ENCODE results near the gene PTPRC.
A peak's percentile ranks its signal among the peaks of the same experiment; 100 is the strongest.

The PTPRC gene

DNA sequence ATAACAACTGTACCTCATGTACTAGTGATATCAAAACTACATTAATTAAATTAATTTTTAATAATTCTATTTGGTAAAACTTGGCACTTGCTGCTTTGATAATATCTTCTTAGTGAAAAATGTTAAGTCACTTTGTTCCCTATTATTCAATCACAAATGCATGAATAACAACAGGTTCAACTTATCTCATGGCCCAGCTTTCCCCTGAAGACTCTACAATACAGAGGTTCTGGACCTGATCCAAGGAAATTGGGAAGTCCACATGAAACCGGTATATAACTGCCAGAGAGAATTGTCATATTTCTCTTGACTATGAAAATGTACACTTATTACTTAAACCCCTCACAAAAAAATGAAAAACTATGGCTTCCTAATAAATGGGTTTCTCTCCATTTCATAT lies 33.9 kb upstream of the PTPRC start:
- no peak for DNase-seq
- no CpG with 5 or more reads among the region's 1 CpG for WGBS (ENCODE audit: extremely low coverage, insufficient coverage, low lambda C conversion rate)

DNA sequence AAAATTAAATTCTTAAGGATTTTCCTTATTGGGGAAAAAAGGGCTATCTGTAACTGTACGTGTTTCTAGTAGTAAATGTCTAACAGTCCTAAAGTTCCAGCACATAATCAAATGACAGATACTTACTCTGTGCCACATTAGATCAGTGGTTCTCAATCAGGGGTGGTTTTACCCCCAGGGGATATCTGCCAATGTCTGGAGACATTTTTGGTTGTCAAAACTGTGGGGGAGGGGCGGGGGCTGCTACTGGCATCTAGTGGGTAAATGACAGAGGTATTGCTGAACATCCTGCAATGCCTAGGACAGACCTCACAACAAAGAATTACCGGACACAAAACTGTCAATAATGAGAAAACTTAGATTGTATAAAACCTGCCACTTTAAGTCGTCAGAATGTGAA lies 33.4 kb upstream of the PTPRC start:
- Histone ChIP-seq H2BK15ac (replicated peaks; ENCODE audit: low read depth) (no peak overlapping the region), H3K79me1 (ENCODE audit: low read length) (no peaks in the 10 kb centered on the region), H2AK5ac (ENCODE audit: low read length) (no peak overlapping the region), H3K4me2 (ENCODE audit: low read length) (no peak overlapping the region), H4K5ac (ENCODE audit: low read length) (no peak overlapping the region), H3K79me2 (ENCODE audit: control insufficient read depth, insufficient read depth, low read length) (no peaks in the 10 kb centered on the region), H2BK120ac (ENCODE audit: low read depth, low read length) (no peak overlapping the region), H3K56ac (ENCODE audit: low read length) (no peak overlapping the region), H3K27me3 (ENCODE audit: insufficient read depth, low read length, poor library complexity) (no peaks in the 10 kb centered on the region), H3K4me3 (ENCODE audit: low read length) (no peak overlapping the region), H2BK5ac (ENCODE audit: low read length) (no peak overlapping the region), H3K27ac (ENCODE audit: low read depth, low read length) (no peak overlapping the region), H3K4me1 (ENCODE audit: control insufficient read depth, low read depth, low read length) (no peaks in the 10 kb centered on the region), H3K36me3 (ENCODE audit: control insufficient read depth, insufficient read depth, low read length) (no peaks in the 10 kb centered on the region), H3K23ac (ENCODE audit: low read length) (no peak overlapping the region), H3K9ac (ENCODE audit: low read length) (no peak overlapping the region), H3K18ac (ENCODE audit: low read length) (no peak overlapping the region), H4K8ac (ENCODE audit: low read depth, low read length) (no peak overlapping the region), H3K4ac (ENCODE audit: low read depth, low read length) (no peak overlapping the region)
- peak; percentile 18 for DNase-seq
- WGBS (ENCODE audit: extremely low coverage, insufficient coverage, low lambda C conversion rate): no CpG with 5 or more reads among the region's 4 CpGs

More for the DNA sequence above, 33.9 kb upstream of the PTPRC start:
- H4K8ac ChIP-seq (ENCODE audit: low read depth, low read length): no peak overlapping the region
- no peaks in the 10 kb centered on the region for H3K79me1 ChIP-seq (ENCODE audit: low read length)
- H3K9ac ChIP-seq (ENCODE audit: low read length): no peak overlapping the region
- no peak overlapping the region for H2BK120ac ChIP-seq (ENCODE audit: low read depth, low read length)
- no peak overlapping the region for H3K56ac ChIP-seq (ENCODE audit: low read length)
- no peak overlapping the region for H3K18ac ChIP-seq (ENCODE audit: low read length)
- no peak overlapping the region for H3K4me2 ChIP-seq (ENCODE audit: low read length)
- H3K27me3 ChIP-seq (ENCODE audit: insufficient read depth, low read length, poor library complexity): no peaks in the 10 kb centered on the region
- H3K4me1 ChIP-seq (ENCODE audit: control insufficient read depth, low read depth, low read length): no peaks in the 10 kb centered on the region
- no peaks in the 10 kb centered on the region for H3K79me2 ChIP-seq (ENCODE audit: control insufficient read depth, insufficient read depth, low read length)
- no peak overlapping the region for H2BK15ac ChIP-seq (replicated peaks; ENCODE audit: low read depth)
- H2BK5ac ChIP-seq (ENCODE audit: low read length): no peak overlapping the region
- H3K27ac ChIP-seq (ENCODE audit: low read depth, low read length): no peak overlapping the region
- H2AK5ac ChIP-seq (ENCODE audit: low read length): no peak overlapping the region
- H4K5ac ChIP-seq (ENCODE audit: low read length): no peak overlapping the region
- H3K23ac ChIP-seq (ENCODE audit: low read length): no peak overlapping the region
- no peaks in the 10 kb centered on the region for H3K36me3 ChIP-seq (ENCODE audit: control insufficient read depth, insufficient read depth, low read length)
- H3K4ac ChIP-seq (ENCODE audit: low read depth, low read length): no peak overlapping the region
- H3K4me3 ChIP-seq (ENCODE audit: low read length): no peak overlapping the region

DNA sequence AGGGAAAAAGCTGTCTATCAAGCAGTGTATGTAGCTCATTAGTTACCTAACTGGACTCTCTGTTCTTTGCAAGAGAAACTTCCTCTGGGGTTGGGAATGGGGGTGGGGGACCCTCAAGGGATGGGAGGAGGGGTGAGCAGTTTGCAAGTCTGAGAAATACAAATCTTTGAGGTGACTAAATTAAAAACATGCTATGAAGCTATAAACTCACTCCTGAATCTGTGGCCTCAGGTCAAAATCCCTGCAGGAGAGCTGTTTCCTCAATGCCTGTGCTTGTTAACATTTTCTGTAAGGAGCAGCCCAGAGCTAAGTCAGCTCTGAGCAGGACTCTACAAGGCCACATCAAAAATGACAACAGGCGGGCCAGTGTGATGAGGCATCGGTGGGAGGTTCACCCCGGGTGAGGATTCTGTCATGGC lies 32.8 kb upstream of the PTPRC start:
- H3K18ac ChIP-seq (ENCODE audit: low read length): peak overlapping the region; percentile 39
- no peak overlapping the region for H3K56ac ChIP-seq (ENCODE audit: low read length)
- no peak overlapping the region for H2BK5ac ChIP-seq (ENCODE audit: low read length)
- no peak overlapping the region for H2BK120ac ChIP-seq (ENCODE audit: low read depth, low read length)
- H4K8ac ChIP-seq (ENCODE audit: low read depth, low read length): no peak overlapping the region
- no peak overlapping the region for H3K4ac ChIP-seq (ENCODE audit: low read depth, low read length)
- no peak overlapping the region for H3K9ac ChIP-seq (ENCODE audit: low read length)
- no peak overlapping the region for H3K4me3 ChIP-seq (ENCODE audit: low read length)
- no peak overlapping the region for H3K23ac ChIP-seq (ENCODE audit: low read length)
- no peak overlapping the region for H2AK5ac ChIP-seq (ENCODE audit: low read length)
- peak; percentile 32 for DNase-seq
- WGBS (ENCODE audit: extremely low coverage, insufficient coverage, low lambda C conversion rate): no CpG with 5 or more reads among the region's 3 CpGs
- H3K27ac ChIP-seq (ENCODE audit: low read depth, low read length): no peak overlapping the region
- H4K5ac ChIP-seq (ENCODE audit: low read length): no peak overlapping the region
- no peaks in the 10 kb centered on the region for H3K79me2 ChIP-seq (ENCODE audit: control insufficient read depth, insufficient read depth, low read length)
- H3K79me1 ChIP-seq (ENCODE audit: low read length): no peaks in the 10 kb centered on the region
- H2BK15ac ChIP-seq (replicated peaks; ENCODE audit: low read depth): no peak overlapping the region
- H3K27me3 ChIP-seq (ENCODE audit: insufficient read depth, low read length, poor library complexity): no peaks in the 10 kb centered on the region
- H3K36me3 ChIP-seq (ENCODE audit: control insufficient read depth, insufficient read depth, low read length): no peaks in the 10 kb centered on the region
- H3K4me2 ChIP-seq (ENCODE audit: low read length): no peak overlapping the region
- no peaks in the 10 kb centered on the region for H3K4me1 ChIP-seq (ENCODE audit: control insufficient read depth, low read depth, low read length)

DNA sequence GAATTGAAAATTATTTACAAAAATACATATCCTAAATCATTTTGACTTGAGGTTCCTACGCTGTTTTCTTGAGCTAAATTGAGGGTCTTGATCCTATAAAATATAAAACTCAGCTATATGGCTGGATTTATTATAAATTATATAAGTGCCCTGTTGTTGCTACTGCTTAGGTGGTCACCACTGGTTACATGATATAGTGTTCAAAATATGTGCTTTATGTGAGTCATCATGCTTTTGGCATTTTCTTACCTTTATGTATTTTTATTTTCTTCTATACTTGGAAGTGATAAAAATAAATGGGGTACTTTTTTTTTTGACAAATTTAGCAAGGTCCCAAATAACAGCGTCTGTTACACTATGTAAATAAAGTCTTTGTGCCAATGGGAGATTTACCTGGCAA lies 31.1 kb upstream of the PTPRC start:
- Histone ChIP-seq H4K8ac (ENCODE audit: low read depth, low read length) (no peak overlapping the region), H3K27ac (ENCODE audit: low read depth, low read length) (no peak overlapping the region), H2BK5ac (ENCODE audit: low read length) (no peak overlapping the region), H3K18ac (ENCODE audit: low read length) (no peak overlapping the region), H3K27me3 (ENCODE audit: insufficient read depth, low read length, poor library complexity) (no peaks in the 10 kb centered on the region), H3K56ac (ENCODE audit: low read length) (no peak overlapping the region), H2BK15ac (replicated peaks; ENCODE audit: low read depth) (no peak overlapping the region), H3K79me2 (ENCODE audit: control insufficient read depth, insufficient read depth, low read length) (no peaks in the 10 kb centered on the region), H3K4me3 (ENCODE audit: low read length) (no peak overlapping the region), H3K23ac (ENCODE audit: low read length) (no peak overlapping the region), H3K4me2 (ENCODE audit: low read length) (no peak overlapping the region), H2BK120ac (ENCODE audit: low read depth, low read length) (no peak overlapping the region), H2AK5ac (ENCODE audit: low read length) (no peak overlapping the region), H3K79me1 (ENCODE audit: low read length) (no peaks in the 10 kb centered on the region), H3K9ac (ENCODE audit: low read length) (no peak overlapping the region), H4K5ac (ENCODE audit: low read length) (no peak overlapping the region), H3K4ac (ENCODE audit: low read depth, low read length) (no peak overlapping the region), H3K4me1 (ENCODE audit: control insufficient read depth, low read depth, low read length) (no peaks in the 10 kb centered on the region), H3K36me3 (ENCODE audit: control insufficient read depth, insufficient read depth, low read length) (no peaks in the 10 kb centered on the region)
- WGBS (ENCODE audit: extremely low coverage, insufficient coverage, low lambda C conversion rate): no CpG with 5 or more reads among the region's 2 CpGs
- no peak for DNase-seq

DNA sequence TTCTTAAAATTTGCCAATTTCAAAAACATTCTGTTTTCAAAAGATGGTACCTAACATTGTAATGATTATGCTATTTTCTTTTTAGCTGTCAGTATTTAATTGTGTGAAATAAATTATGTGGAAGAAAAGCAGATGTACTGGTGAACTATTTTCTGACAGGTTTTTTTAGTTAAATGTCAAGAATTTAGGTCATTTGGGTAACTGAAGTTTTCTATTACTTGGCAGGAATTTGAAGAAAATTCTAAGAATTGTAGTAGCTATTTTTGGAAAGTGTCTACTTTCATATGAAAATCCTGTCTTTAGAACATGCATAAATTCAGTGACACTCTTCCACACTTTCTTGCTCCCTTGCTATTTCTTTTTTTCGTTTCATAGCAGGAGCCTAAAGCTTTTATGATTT lies 28.5 kb upstream of the PTPRC start:
- H3K23ac ChIP-seq (ENCODE audit: low read length): no peak overlapping the region
- H4K5ac ChIP-seq (ENCODE audit: low read length): no peak overlapping the region
- H3K4me1 ChIP-seq (ENCODE audit: control insufficient read depth, low read depth, low read length): no peaks in the 10 kb centered on the region
- no peak overlapping the region for H2BK5ac ChIP-seq (ENCODE audit: low read length)
- H2AK5ac ChIP-seq (ENCODE audit: low read length): no peak overlapping the region
- H3K4ac ChIP-seq (ENCODE audit: low read depth, low read length): no peak overlapping the region
- H3K9ac ChIP-seq (ENCODE audit: low read length): no peak overlapping the region
- no peak overlapping the region for H4K8ac ChIP-seq (ENCODE audit: low read depth, low read length)
- no peak overlapping the region for H2BK120ac ChIP-seq (ENCODE audit: low read depth, low read length)
- H3K4me3 ChIP-seq (ENCODE audit: low read length): no peak overlapping the region
- H3K36me3 ChIP-seq (ENCODE audit: control insufficient read depth, insufficient read depth, low read length): no peaks in the 10 kb centered on the region
- no peak overlapping the region for H3K4me2 ChIP-seq (ENCODE audit: low read length)
- no peaks in the 10 kb centered on the region for H3K79me2 ChIP-seq (ENCODE audit: control insufficient read depth, insufficient read depth, low read length)
- H3K27ac ChIP-seq (ENCODE audit: low read depth, low read length): no peak overlapping the region
- no peak overlapping the region for H3K56ac ChIP-seq (ENCODE audit: low read length)
- no peak overlapping the region for H3K18ac ChIP-seq (ENCODE audit: low read length)
- no peak for DNase-seq
- H2BK15ac ChIP-seq (replicated peaks; ENCODE audit: low read depth): no peak overlapping the region
- WGBS (ENCODE audit: extremely low coverage, insufficient coverage, low lambda C conversion rate): no CpG with 5 or more reads among the region's 1 CpG
- H3K79me1 ChIP-seq (ENCODE audit: low read length): no peaks in the 10 kb centered on the region
- H3K27me3 ChIP-seq (ENCODE audit: insufficient read depth, low read length, poor library complexity): no peaks in the 10 kb centered on the region

DNA sequence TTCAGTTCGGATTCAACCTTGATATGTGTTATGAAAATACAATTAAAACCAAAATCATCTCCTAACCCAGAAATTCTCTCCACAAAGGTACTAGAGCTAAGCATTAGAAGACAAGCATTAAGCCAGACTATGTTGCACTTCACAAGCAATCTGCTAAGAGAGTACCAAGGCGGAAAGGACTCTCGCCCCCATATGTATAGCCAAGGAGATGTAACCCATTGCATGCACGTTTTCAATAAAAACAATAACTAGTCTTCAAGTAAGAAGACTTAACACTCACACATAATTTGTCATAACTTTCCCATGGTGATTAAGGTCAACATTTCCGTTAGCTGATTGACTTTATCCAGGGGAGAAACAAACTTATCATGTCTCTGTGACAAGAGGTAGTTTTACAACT lies 27.6 kb upstream of the PTPRC start:
- Histone ChIP-seq H2BK120ac (ENCODE audit: low read depth, low read length) (no peak overlapping the region), H3K4me1 (ENCODE audit: control insufficient read depth, low read depth, low read length) (no peaks in the 10 kb centered on the region), H3K4me3 (ENCODE audit: low read length) (no peak overlapping the region), H3K23ac (ENCODE audit: low read length) (no peak overlapping the region), H3K4ac (ENCODE audit: low read depth, low read length) (no peak overlapping the region), H3K79me2 (ENCODE audit: control insufficient read depth, insufficient read depth, low read length) (no peaks in the 10 kb centered on the region), H2AK5ac (ENCODE audit: low read length) (no peak overlapping the region), H3K27ac (ENCODE audit: low read depth, low read length) (no peak overlapping the region), H2BK5ac (ENCODE audit: low read length) (no peak overlapping the region), H3K18ac (ENCODE audit: low read length) (no peak overlapping the region), H3K9ac (ENCODE audit: low read length) (no peak overlapping the region), H2BK15ac (replicated peaks; ENCODE audit: low read depth) (no peak overlapping the region), H4K8ac (ENCODE audit: low read depth, low read length) (no peak overlapping the region), H3K27me3 (ENCODE audit: insufficient read depth, low read length, poor library complexity) (no peaks in the 10 kb centered on the region), H3K79me1 (ENCODE audit: low read length) (no peaks in the 10 kb centered on the region), H3K36me3 (ENCODE audit: control insufficient read depth, insufficient read depth, low read length) (no peaks in the 10 kb centered on the region), H3K4me2 (ENCODE audit: low read length) (no peak overlapping the region), H4K5ac (ENCODE audit: low read length) (no peak overlapping the region), H3K56ac (ENCODE audit: low read length) (no peak overlapping the region)
- no peak for DNase-seq
- WGBS (ENCODE audit: extremely low coverage, insufficient coverage, low lambda C conversion rate): no CpG with 5 or more reads among the region's 5 CpGs

Data from mesendoderm (in vitro differentiated cells).